NT2/D1 (cell line): ENCODE data around the gene WNT2B.

Experiments
- DNase-seq: peaks from one replicate; pipeline ENCODE4 v3.0.0-alpha.2; 2011; ENCODE audit warnings: low read depth, low spot score
- H3K27me3 ChIP-seq: 2 replicates; pipeline ENCODE4 v1.6.0; 2011; ENCODE audit warnings: mild to moderate bottlenecking; ENCODE audit not compliant: insufficient read length, insufficient read depth
- H3K36me3 ChIP-seq: 2 replicates; pipeline ENCODE4 v1.6.1; 2011; ENCODE audit warnings: mild to moderate bottlenecking, low read length, mixed read lengths; ENCODE audit not compliant: insufficient read depth, insufficient read length
- H3K4me1 ChIP-seq: 2 replicates; pipeline ENCODE4 v1.5.1; 2011; ENCODE audit not compliant: insufficient read depth, insufficient read length
- H3K4me3 ChIP-seq: 2 replicates; pipeline ENCODE4 v1.5.1; 2011; ENCODE audit warnings: low read depth; ENCODE audit not compliant: insufficient read length
- H3K9ac ChIP-seq: 2 replicates; pipeline ENCODE4 v1.6.0; 2011; ENCODE audit warnings: low read depth; ENCODE audit not compliant: insufficient read length
- H3K9me3 ChIP-seq: 2 replicates; pipeline ENCODE4 v1.5.1; 2011; ENCODE audit warnings: mild to moderate bottlenecking, low read length; ENCODE audit not compliant: insufficient read depth
- SUZ12 ChIP-seq: IDR thresholded peaks from 2 replicates; pipeline ENCODE4 v1.6.1; 2011; ENCODE audit not compliant: insufficient read length, insufficient read depth; ENCODE audit errors: extremely low read depth
- YY1 ChIP-seq: IDR thresholded peaks from 2 replicates; pipeline ENCODE4 v1.6.1; 2011; ENCODE audit not compliant: insufficient read length, insufficient read depth
- ZNF274 ChIP-seq: IDR thresholded peaks from 2 replicates; pipeline ENCODE4 v1.6.1; 2011; ENCODE audit warnings: mild to moderate bottlenecking, low read depth, low read length

The WNT2B gene

GRCh38 chr1:112576240-112576639 lies 67.5 kb downstream of the WNT2B start:
- Histone ChIP-seq H3K4me3 (no peak overlapping the region), H3K9ac (no peak overlapping the region), H3K36me3 (peaks cover 70% of the 10 kb centered on the region), H3K27me3 (no peaks in the 10 kb centered on the region), H3K9me3 (no peaks in the 10 kb centered on the region), H3K4me1 (no peaks in the 10 kb centered on the region)
- TF ChIP-seq YY1 (no peak), ZNF274 (no peak), SUZ12 (no peak)
- no peak for DNase-seq
